ENCODE results near the gene ALPG. TPM values are rescaled to one million over a fixed set of nuclear protein-coding genes. Genes with fewer than 3 reads are reported as not detected.
"Not testable (repeated sequence)": the region's sequence is repeated elsewhere in the genome, so short reads cannot be mapped to it uniquely, and the experiment has no call there.

The ALPG gene
- total and polyA plus RNA-seq, 2 experiments from 2014 or later: not detected

DNA sequence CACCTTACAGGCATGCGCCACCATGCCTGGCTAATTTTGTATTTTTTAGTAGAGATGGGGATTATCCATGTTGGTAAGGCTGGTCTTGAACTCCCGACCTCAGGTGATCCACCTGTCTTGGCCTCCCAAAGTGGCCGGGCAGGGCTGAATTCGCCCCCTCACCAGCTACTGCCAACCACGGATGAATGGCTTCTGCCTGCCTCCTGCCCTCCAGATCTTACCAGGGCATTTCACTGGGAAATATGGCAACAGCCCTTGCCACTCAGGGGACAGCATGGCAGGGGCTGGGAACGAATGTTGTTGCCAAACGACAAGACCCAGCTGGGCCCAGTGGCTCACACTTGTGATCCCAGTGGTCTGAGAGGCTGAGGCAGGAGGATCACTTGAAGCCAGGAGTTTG lies 29.9 kb upstream of the ALPG start:
- Histone ChIP-seq H3K79me2 (ENCODE audit: insufficient read depth) (no peaks in the 10 kb centered on the region), H3K4me2 (ENCODE audit: unreplicated experiment) (no peak overlapping the region), H3K4me3 (no peak overlapping the region), H3K27ac (no peak overlapping the region), H3K9ac (no peak overlapping the region), H3K36me3 (ENCODE audit: low read depth) (no peaks in the 10 kb centered on the region), H3K9me3 (ENCODE audit: low read depth) (no peaks in the 10 kb centered on the region), H3K9me2 (ENCODE audit: insufficient read depth) (no peaks in the 10 kb centered on the region), H4K20me1 (ENCODE audit: insufficient read depth) (no peaks in the 10 kb centered on the region), H3K4me1 (ENCODE audit: insufficient read depth) (0 out of 2 replicates have a peak, but pooled peaks cover 3% of the 10 kb centered on the region), H2AFZ (no peak overlapping the region), H3F3A (ENCODE audit: insufficient read depth) (no peaks in the 10 kb centered on the region; the same call in 1 of the 2 replicates), H3K27me3 (replicated peaks; ENCODE audit: insufficient read depth) (peaks cover 2% of the 10 kb centered on the region; the same call in 1 of the 2 replicates)
- in situ Hi-C loops (cut with MboI): no loop called here
- 67 to 69% methylated on average over 7 of the region's 7 CpGs for WGBS, 2 experiments (ENCODE audit: low coverage in 1 of 2, low lambda C conversion rate in 2 of 2, missing lambda C conversion rate in 2 of 2)
- DNase-seq: no peak
- no peak for TF ChIP-seq EZH2 (IDR thresholded peaks at IDR 0.05; ENCODE audit: insufficient read depth, poor library complexity, severe bottlenecking)
- no peak for TF ChIP-seq EZH2phosphoT487 (IDR thresholded peaks at IDR 0.05; ENCODE audit: insufficient read depth, low read depth)

DNA sequence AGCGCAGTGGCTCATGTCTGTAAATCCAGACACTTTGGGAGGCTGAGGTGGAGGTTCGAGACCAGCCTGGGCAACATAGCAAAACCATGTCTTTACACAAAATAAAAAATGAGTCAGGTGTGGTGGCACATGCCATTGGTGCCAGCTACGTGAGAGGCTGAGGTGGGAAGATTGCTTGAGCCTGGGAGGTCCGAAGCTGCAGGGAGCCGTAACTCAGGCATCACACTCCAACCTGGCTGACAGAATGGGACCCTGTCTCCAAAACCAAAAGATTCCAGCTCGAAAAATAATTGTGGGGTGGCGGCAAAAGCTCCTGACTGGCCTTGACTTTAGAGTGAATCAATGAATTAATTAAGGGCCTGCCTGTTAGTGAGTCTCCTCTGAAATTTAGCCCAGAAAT lies 29.3 kb upstream of the ALPG start:
- Histone ChIP-seq H3K9me2 (ENCODE audit: insufficient read depth) (no peaks in the 10 kb centered on the region), H3K79me2 (ENCODE audit: insufficient read depth) (no peaks in the 10 kb centered on the region), H3K4me2 (ENCODE audit: unreplicated experiment) (no peak overlapping the region), H3K4me1 (ENCODE audit: insufficient read depth) (0 out of 2 replicates have a peak, but pooled peaks cover 3% of the 10 kb centered on the region), H3K9ac (no peak overlapping the region), H4K20me1 (ENCODE audit: insufficient read depth) (no peaks in the 10 kb centered on the region), H3K27ac (no peak overlapping the region), H3K27me3 (replicated peaks; ENCODE audit: insufficient read depth) (peaks cover 8% of the 10 kb centered on the region; the same call in 1 of the 2 replicates), H3K9me3 (ENCODE audit: low read depth) (no peaks in the 10 kb centered on the region), H3K4me3 (no peak overlapping the region), H3K36me3 (ENCODE audit: low read depth) (no peaks in the 10 kb centered on the region), H2AFZ (no peak overlapping the region), H3F3A (ENCODE audit: insufficient read depth) (no peaks in the 10 kb centered on the region; the same call in 1 of the 2 replicates)
- DNase-seq: no peak
- 61% methylated on average over 7 of the region's 7 CpGs for WGBS, 2 experiments (ENCODE audit: low coverage in 1 of 2, low lambda C conversion rate in 2 of 2, missing lambda C conversion rate in 2 of 2)
- TF ChIP-seq EZH2 (IDR thresholded peaks at IDR 0.05; ENCODE audit: insufficient read depth, poor library complexity, severe bottlenecking) (no peak), EZH2phosphoT487 (IDR thresholded peaks at IDR 0.05; ENCODE audit: insufficient read depth, low read depth) (no peak)
- in situ Hi-C loops (cut with MboI): no loop called here

DNA sequence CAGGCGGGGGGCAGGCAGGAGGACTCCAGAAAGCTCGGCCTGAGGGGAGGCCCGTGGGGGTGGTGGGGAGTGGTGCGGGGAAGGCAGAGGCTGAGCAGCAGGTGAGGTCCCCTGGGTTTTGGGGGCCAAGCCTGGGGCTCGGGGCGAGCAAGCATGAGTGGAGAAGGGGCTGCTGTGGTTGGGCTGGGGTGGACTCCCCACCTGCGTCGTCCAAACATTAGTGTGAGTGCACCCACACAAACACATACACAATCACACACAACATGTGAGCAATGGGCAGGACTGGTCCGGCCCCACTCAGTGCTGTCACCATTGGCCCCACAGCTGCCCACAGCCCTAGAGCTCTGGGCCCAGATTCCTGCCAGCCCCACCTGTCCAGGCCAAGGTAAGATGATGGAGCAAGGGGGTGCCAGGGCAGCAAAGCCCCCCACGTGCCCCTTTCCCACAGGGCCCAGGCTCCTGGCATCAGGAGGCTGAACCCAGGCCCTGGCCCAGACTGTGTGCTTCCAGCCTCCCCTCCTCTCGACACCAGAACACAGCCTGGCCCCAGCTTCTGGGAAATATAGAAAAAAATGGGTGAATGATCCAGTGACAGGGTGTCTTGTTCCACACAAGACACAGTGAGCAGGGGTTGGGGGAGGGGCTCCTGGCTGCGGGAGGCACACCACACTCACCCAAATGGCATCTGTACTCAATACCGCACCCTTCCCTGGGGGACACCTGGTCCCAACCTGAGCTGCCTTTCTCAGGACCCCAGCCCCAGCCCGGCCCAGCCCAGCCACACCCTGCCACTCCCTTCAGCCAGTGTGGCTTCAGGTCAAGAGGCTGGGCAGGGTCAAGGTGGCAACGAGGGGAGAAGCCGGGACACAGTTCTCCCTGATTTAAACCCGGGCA lies 28.6 kb upstream of the ALPG start:
- Histone ChIP-seq H3K4me3 (no peak overlapping the region), H4K20me1 (ENCODE audit: insufficient read depth) (no peaks in the 10 kb centered on the region), H3K4me1 (ENCODE audit: insufficient read depth) (no peaks in the 10 kb centered on the region), H3K27me3 (replicated peaks; ENCODE audit: insufficient read depth) (peaks cover 16% of the 10 kb centered on the region; the same call in 1 of the 2 replicates), H3K9me2 (ENCODE audit: insufficient read depth) (no peaks in the 10 kb centered on the region), H3K9me3 (ENCODE audit: low read depth) (no peaks in the 10 kb centered on the region), H3K9ac (no peak overlapping the region), H3F3A (ENCODE audit: insufficient read depth) (no peaks in the 10 kb centered on the region), H3K27ac (no peak overlapping the region), H2AFZ (no peak overlapping the region), H3K79me2 (ENCODE audit: insufficient read depth) (no peaks in the 10 kb centered on the region), H3K4me2 (ENCODE audit: unreplicated experiment) (no peak overlapping the region), H3K36me3 (ENCODE audit: low read depth) (no peaks in the 10 kb centered on the region)
- TF ChIP-seq EZH2 (IDR thresholded peaks at IDR 0.05; ENCODE audit: insufficient read depth, poor library complexity, severe bottlenecking): no peak
- no peak for TF ChIP-seq EZH2phosphoT487 (IDR thresholded peaks at IDR 0.05; ENCODE audit: insufficient read depth, low read depth)
- in situ Hi-C loops (cut with MboI): no loop called here
- WGBS, 2 experiments (ENCODE audit: low coverage in 1 of 2, low lambda C conversion rate in 2 of 2, missing lambda C conversion rate in 2 of 2): 61 to 67% methylated on average over 9 to 17 of the region's 17 CpGs
- DNase-seq: no peak

GRCh38 chr2:232378735-232379151 lies 27.9 kb upstream of the ALPG start, which contains the start of gene ALPP:
ALPP (plus strand) TSS chr2:232378751; CDS start chr2:232378803, 52 bp downstream.
- H3K36me3 ChIP-seq (ENCODE audit: low read depth); H4K20me1 ChIP-seq (ENCODE audit: insufficient read depth); H3K9me3 ChIP-seq (ENCODE audit: low read depth); H3K9ac ChIP-seq; H3K4me3 ChIP-seq; in situ Hi-C loops (cut with MboI); H2AFZ ChIP-seq; H3F3A ChIP-seq (ENCODE audit: insufficient read depth); H3K9me2 ChIP-seq (ENCODE audit: insufficient read depth); H3K27ac ChIP-seq; DNase-seq; H3K79me2 ChIP-seq (ENCODE audit: insufficient read depth); H3K4me1 ChIP-seq (ENCODE audit: insufficient read depth); H3K4me2 ChIP-seq (ENCODE audit: unreplicated experiment): not testable (repeated sequence)
- H3K27me3 ChIP-seq (replicated peaks; ENCODE audit: insufficient read depth): peaks cover 22% of the 10 kb centered on the region
- WGBS, 2 experiments (ENCODE audit: low coverage in 1 of 2, low lambda C conversion rate in 2 of 2, missing lambda C conversion rate in 2 of 2): 57 to 60% methylated on average over 11 to 12 of the region's 12 CpGs

DNA sequence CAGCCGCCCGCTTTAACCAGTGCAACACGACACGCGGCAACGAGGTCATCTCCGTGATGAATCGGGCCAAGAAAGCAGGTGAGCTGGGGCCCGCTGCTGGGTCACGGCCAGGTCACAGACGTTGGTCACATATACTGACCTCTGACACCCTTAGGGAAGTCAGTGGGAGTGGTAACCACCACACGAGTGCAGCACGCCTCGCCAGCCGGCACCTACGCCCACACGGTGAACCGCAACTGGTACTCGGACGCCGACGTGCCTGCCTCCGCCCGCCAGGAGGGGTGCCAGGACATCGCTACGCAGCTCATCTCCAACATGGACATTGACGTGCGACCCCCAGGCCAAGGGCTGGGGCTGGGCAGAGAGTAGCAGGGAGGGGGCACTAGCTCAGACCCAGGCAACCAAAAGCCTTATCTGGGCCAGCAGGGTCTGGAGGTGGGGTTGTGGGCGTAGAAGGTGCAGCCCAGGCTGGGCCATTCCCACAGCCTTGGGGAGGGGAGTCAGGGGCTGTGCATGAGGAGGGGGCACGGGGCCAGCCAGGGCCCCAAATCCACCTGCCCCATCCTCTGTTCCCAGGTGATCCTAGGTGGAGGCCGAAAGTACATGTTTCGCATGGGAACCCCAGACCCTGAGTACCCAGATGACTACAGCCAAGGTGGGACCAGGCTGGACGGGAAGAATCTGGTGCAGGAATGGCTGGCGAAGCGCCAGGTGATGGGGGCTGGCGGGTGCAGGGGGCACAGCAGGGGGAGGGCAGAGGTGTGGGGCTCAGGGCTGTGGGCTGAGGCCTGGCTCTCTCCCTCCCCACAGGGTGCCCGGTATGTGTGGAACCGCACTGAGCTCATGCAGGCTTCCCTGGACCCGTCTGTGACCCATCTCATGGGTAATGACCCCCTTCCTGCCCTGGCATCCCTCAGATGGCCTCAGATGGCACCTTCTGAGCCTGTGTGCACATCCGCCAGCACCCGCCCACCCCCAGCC lies 26.7 kb upstream of the ALPG start:
- peaks cover 33% of the 10 kb centered on the region for H3K27me3 ChIP-seq (replicated peaks; ENCODE audit: insufficient read depth)
- in situ Hi-C loops (cut with MboI); H3K27ac ChIP-seq; H3K9me3 ChIP-seq (ENCODE audit: low read depth); H3K4me1 ChIP-seq (ENCODE audit: insufficient read depth); H3K79me2 ChIP-seq (ENCODE audit: insufficient read depth); H3F3A ChIP-seq (ENCODE audit: insufficient read depth); H3K9ac ChIP-seq; H4K20me1 ChIP-seq (ENCODE audit: insufficient read depth); H3K4me3 ChIP-seq; H3K4me2 ChIP-seq (ENCODE audit: unreplicated experiment); H2AFZ ChIP-seq; H3K9me2 ChIP-seq (ENCODE audit: insufficient read depth); H3K36me3 ChIP-seq (ENCODE audit: low read depth); DNase-seq: not testable (repeated sequence)
- 65 to 67% methylated on average over 21 to 40 of the region's 41 CpGs for WGBS, 2 experiments (ENCODE audit: low coverage in 1 of 2, low lambda C conversion rate in 2 of 2, missing lambda C conversion rate in 2 of 2)

DNA sequence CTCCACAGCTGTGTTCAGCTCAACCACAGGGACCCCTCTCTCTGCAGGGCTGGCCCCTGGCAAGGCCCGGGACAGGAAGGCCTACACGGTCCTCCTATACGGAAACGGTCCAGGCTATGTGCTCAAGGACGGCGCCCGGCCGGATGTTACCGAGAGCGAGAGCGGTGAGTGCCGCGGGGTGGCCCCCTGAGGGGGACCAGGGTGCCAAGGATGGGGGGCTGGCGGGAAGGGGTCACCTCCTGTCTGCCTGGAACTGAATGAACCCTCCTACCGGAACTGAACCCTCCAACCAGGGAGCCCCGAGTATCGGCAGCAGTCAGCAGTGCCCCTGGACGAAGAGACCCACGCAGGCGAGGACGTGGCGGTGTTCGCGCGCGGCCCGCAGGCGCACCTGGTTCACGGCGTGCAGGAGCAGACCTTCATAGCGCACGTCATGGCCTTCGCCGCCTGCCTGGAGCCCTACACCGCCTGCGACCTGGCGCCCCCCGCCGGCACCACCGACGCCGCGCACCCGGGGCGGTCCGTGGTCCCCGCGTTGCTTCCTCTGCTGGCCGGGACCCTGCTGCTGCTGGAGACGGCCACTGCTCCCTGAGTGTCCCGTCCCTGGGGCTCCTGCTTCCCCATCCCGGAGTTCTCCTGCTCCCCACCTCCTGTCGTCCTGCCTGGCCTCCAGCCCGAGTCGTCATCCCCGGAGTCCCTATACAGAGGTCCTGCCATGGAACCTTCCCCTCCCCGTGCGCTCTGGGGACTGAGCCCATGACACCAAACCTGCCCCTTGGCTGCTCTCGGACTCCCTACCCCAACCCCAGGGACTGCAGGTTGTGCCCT lies 25.2 kb upstream of the ALPG start:
- H3K27ac ChIP-seq; H4K20me1 ChIP-seq (ENCODE audit: insufficient read depth); H2AFZ ChIP-seq; H3K79me2 ChIP-seq (ENCODE audit: insufficient read depth); H3F3A ChIP-seq (ENCODE audit: insufficient read depth); H3K4me3 ChIP-seq; DNase-seq; H3K4me1 ChIP-seq (ENCODE audit: insufficient read depth); H3K36me3 ChIP-seq (ENCODE audit: low read depth); H3K4me2 ChIP-seq (ENCODE audit: unreplicated experiment); in situ Hi-C loops (cut with MboI); H3K9me2 ChIP-seq (ENCODE audit: insufficient read depth); H3K9me3 ChIP-seq (ENCODE audit: low read depth); H3K9ac ChIP-seq: not testable (repeated sequence)
- 38 to 50% methylated on average over 42 to 46 of the region's 59 CpGs for WGBS, 2 experiments (ENCODE audit: low coverage in 1 of 2, low lambda C conversion rate in 2 of 2, missing lambda C conversion rate in 2 of 2)
- peaks cover 47% of the 10 kb centered on the region for H3K27me3 ChIP-seq (replicated peaks; ENCODE audit: insufficient read depth)

Measured in GM23248 (cell line).